ENCODE results near the gene HAUS8. TPM values are rescaled to one million over a fixed set of nuclear protein-coding genes. Genes with fewer than 3 reads are reported as not detected.

Gene HAUS8
- total RNA-seq, 1 donor from 2014 or later = 18.8 TPM

GRCh38 chr19:17002455-17002854, 72.8 kb downstream of the HAUS8 start:
- Mint-ChIP-seq H3K27me3 (no peaks in the 10 kb centered on the region), H3K9me3 (peaks cover 6% of the 10 kb centered on the region), H3K27ac (no peak overlapping the region), H3K4me1 (ENCODE audit: unreplicated experiment) (no peaks in the 10 kb centered on the region), H3K4me3 (no peak overlapping the region), H3K36me3 (peaks cover 11% of the 10 kb centered on the region)
- DNase-seq (ENCODE audit: extremely low spot score, unreplicated experiment) = no peak
- no peak for TF ChIP-seq CTCF (conservative IDR thresholded peaks at IDR 0.05)

GRCh38 chr19:17001603-17002183, 73.6 kb downstream of the HAUS8 start:
- H3K4me3 Mint-ChIP-seq = no peak overlapping the region
- H3K9me3 Mint-ChIP-seq = peaks cover 6% of the 10 kb centered on the region
- H3K27me3 Mint-ChIP-seq = no peaks in the 10 kb centered on the region
- TF ChIP-seq CTCF (conservative IDR thresholded peaks at IDR 0.05) = no peak
- H3K27ac Mint-ChIP-seq = no peak overlapping the region
- H3K4me1 Mint-ChIP-seq (ENCODE audit: unreplicated experiment) = no peaks in the 10 kb centered on the region
- no peak for DNase-seq (ENCODE audit: extremely low spot score, unreplicated experiment)
- H3K36me3 Mint-ChIP-seq = peaks cover 11% of the 10 kb centered on the region

Other genes starting within 250 kb of the HAUS8 start
- gene SIN3B, start 246.1 kb downstream of the HAUS8 start, total RNA-seq (ENCODE audit: low replicate concordance) = 58.9 and 71.2 TPM in 2 replicates
- not detected in 2 replicates for gene F2RL3, start 186.5 kb downstream of the HAUS8 start, total RNA-seq (ENCODE audit: low replicate concordance)
- 27.6 and 42.9 TPM in 2 replicates for gene CPAMD8, start 48.6 kb downstream of the HAUS8 start, total RNA-seq (ENCODE audit: low replicate concordance)
- gene MYO9B, start 325 bp upstream of the HAUS8 start, total RNA-seq (ENCODE audit: low replicate concordance) = 71.7 and 83.8 TPM in 2 replicates
- gene USE1, start 139.9 kb upstream of the HAUS8 start, total RNA-seq (ENCODE audit: low replicate concordance) = 18.7 and 22.3 TPM in 2 replicates
- 19.2 and 23.8 TPM in 2 replicates for gene OCEL1, start 150.8 kb upstream of the HAUS8 start, total RNA-seq (ENCODE audit: low replicate concordance)
- gene NR2F6, start 170.5 kb upstream of the HAUS8 start, total RNA-seq (ENCODE audit: low replicate concordance) = 70.9 and 94.2 TPM in 2 replicates
- gene USHBP1, start 189.3 kb upstream of the HAUS8 start, total RNA-seq (ENCODE audit: low replicate concordance) = 0.29 TPM in 1 of 2 replicates, not detected in the other
- gene BABAM1, start 192.0 kb upstream of the HAUS8 start, total RNA-seq (ENCODE audit: low replicate concordance) = 84.6 and 93.3 TPM in 2 replicates
- gene ANKLE1, start 206.4 kb upstream of the HAUS8 start, total RNA-seq (ENCODE audit: low replicate concordance) = 1.3 and 5.9 TPM in 2 replicates
- 11.6 and 14.3 TPM in 2 replicates for gene ABHD8, start 228.0 kb upstream of the HAUS8 start, total RNA-seq (ENCODE audit: low replicate concordance)
- 79.2 and 111 TPM in 2 replicates for gene MRPL34, start 230.4 kb upstream of the HAUS8 start, total RNA-seq (ENCODE audit: low replicate concordance)
- gene DDA1, start 234.1 kb upstream of the HAUS8 start, total RNA-seq (ENCODE audit: low replicate concordance) = 38.7 and 46.0 TPM in 2 replicates

Data from type B pancreatic cell (in vitro differentiated cells).